GM12891 (cell line): Measurements from ENCODE around the gene CAMKV.

Source experiments
- PAX5 ChIP-seq: IDR thresholded peaks from 2 replicates; pipeline ENCODE4 v1.6.1; 2011; ENCODE audit warnings: low read length, moderate library complexity, mild to moderate bottlenecking; ENCODE audit not compliant: insufficient read depth, severe bottlenecking
- POLR2A ChIP-seq: IDR thresholded peaks from 2 replicates; pipeline ENCODE4 v1.6.1; 2011; ENCODE audit warnings: low read depth, low read length, control low read depth
- POLR2AphosphoS5 ChIP-seq: IDR thresholded peaks from 2 replicates; pipeline ENCODE4 v1.6.1; 2011; ENCODE audit warnings: low read depth, low read length, control low read depth
- POU2F2 ChIP-seq: IDR thresholded peaks from 2 replicates; pipeline ENCODE4 v1.6.1; 2011; ENCODE audit warnings: low read depth, mild to moderate bottlenecking, control low read depth, low read length, moderate library complexity
- SPI1 ChIP-seq: IDR thresholded peaks from 2 replicates; pipeline ENCODE4 v1.6.1; 2011; ENCODE audit warnings: low read depth, low read length, control low read depth
- TAF1 ChIP-seq: IDR thresholded peaks from 2 replicates; pipeline ENCODE4 v1.6.1; 2011; ENCODE audit warnings: low read depth, low read length, control low read depth

- no peak for TF ChIP-seq POLR2A
- no peak for TF ChIP-seq POLR2AphosphoS5
- TF ChIP-seq SPI1, result no peak
- TF ChIP-seq TAF1, result no peak
- no peak for TF ChIP-seq POU2F2
- no peak for TF ChIP-seq PAX5
These were observed 1.8 kb downstream of the CAMKV start for GRCh38 chr3:49867871-49868321.
